22Rv1 (cell line): ENCODE data around the gene PEX26.
"Not testable (repeated sequence)": the region's sequence is repeated elsewhere in the genome, so short reads cannot be mapped to it uniquely, and the experiment has no call there.

Experiments
- H3K27ac ChIP-seq: fragments of 450-650 bp; 2 replicates; pipeline ENCODE4 v1.5.1; 2017
- ZFX ChIP-seq: fragments of 450-650 bp; IDR thresholded peaks from 2 replicates; pipeline ENCODE4 v1.6.1; 2017; ENCODE audit warnings: antibody characterized with exemption, borderline replicate concordance
- TF ChIP-seq, protein P1 (sequence below): fragments of 450-650 bp; IDR thresholded peaks from 2 replicates; pipeline ENCODE4 v1.5.1; 2017; ENCODE audit warnings: mild to moderate bottlenecking

Gene PEX26

DNA sequence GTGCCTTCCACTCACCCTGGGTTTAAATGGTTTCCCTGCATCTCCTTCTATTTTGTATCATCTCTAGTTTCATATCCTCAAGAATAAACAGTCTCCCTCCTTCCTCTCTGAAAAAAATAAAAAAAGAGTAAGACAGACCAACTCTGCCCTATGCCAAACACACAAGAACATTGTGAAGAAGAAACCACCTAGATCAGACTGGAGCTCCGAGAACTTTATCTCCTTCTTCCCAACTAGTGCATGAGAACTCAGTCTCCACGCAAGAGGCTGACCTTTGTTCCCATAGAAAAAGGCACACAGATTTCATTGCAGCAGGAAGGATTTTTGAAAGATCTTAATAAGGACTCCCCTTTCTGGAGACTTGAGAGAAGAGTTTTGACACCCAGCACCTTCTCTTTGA lies 8.7 kb upstream of the PEX26 start:
- H3K27ac ChIP-seq, result peak overlapping the region; percentile 61; the same call in 1 of the 2 replicates

DNA sequence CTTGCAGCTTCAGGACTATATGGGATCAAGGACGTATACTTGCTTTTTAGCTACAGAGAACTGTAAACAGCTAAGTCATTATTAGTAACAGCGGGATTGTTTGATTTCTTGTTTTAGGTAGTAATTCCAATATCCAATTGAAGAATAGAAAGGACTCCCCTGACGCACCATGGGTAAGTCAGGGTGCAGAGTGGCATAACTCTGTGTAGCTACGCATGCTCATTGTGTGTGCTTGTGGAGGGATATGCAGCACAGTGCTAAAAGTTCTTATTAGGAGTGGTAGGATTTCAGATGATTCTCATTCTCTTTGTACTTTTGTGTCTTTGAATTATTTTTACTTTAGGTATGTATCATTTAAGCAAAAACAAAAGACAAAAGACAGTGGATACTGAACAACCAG lies 7.7 kb upstream of the PEX26 start:
- H3K27ac ChIP-seq, result peak overlapping the region; percentile 61
- TF ChIP-seq, protein P1, sequence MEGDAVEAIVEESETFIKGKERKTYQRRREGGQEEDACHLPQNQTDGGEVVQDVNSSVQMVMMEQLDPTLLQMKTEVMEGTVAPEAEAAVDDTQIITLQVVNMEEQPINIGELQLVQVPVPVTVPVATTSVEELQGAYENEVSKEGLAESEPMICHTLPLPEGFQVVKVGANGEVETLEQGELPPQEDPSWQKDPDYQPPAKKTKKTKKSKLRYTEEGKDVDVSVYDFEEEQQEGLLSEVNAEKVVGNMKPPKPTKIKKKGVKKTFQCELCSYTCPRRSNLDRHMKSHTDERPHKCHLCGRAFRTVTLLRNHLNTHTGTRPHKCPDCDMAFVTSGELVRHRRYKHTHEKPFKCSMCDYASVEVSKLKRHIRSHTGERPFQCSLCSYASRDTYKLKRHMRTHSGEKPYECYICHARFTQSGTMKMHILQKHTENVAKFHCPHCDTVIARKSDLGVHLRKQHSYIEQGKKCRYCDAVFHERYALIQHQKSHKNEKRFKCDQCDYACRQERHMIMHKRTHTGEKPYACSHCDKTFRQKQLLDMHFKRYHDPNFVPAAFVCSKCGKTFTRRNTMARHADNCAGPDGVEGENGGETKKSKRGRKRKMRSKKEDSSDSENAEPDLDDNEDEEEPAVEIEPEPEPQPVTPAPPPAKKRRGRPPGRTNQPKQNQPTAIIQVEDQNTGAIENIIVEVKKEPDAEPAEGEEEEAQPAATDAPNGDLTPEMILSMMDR, result no peak
- no peak for TF ChIP-seq ZFX

More for the DNA sequence above, 8.7 kb upstream of the PEX26 start:
- TF ChIP-seq, protein P1, result no peak
- no peak for TF ChIP-seq ZFX

DNA sequence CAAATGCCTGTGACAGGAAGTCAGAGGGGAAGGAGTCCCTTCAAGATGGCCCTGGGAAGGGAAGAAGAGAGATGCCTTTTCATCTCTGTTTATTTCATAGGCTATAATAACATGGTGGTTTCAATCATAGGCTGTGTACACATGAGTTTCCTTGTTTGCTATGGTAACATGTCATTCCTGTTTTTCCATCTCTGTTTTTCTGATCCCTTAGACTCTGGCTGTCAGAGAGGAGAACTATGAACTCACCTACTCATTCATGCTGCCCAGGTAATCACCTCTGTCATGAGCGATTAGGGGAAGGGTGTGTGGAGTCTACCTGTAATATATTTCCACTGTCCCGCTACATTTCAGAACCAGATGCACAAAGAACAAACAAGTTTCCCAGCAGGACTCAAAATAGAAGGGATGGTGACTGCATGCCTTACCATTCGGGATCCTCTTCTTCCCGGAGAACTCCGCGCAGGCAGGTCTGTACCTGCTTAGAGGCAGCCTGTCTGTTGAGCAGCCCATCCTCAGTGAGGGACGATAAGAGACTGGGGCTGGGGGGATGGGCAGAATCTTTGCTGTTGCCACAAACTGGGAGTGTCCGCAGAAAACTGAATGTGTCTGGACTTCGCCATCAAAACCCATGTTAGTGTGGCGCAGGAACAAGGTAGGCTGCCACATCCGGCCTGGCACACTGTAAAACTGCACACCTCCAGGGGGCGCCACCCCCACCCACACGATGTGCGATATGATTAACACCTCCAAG lies 7.1 kb upstream of the PEX26 start:
- peak overlapping the region; percentile 61 for H3K27ac ChIP-seq
- TF ChIP-seq ZFX, result no peak
- TF ChIP-seq, protein P1, result peak; percentile 79

DNA sequence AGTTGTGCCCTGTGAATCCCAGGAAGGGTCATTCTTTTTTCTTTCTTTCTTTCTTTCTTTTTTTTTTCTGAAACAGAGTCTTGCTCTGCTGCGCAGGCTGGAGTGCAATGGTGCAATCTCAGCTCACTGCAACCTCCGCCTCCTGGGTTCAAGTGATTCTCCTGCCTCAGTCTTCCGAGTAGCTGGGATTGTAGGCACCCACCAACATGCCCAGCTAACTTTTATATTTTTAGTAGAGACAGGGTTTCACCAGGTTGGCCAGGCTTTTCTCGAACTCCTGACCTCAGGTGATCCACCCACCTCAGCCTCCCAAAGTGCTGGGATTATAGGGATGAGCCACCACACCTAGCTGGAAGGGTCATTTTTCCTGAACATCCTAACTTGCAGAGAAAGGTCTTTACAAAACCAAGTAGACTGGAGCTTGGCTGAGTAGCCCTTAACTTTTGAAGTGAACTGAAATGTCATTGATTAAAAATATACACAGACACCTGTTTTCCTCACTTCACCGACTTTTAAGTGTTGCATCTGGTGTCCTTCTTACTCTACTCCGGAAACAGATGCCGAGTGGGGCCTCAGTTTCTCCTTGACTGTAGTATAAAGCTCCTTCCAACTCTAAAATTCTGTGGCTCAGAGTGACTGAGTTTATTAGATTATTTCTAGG lies 6.4 kb upstream of the PEX26 start:
- H3K27ac ChIP-seq, result peak overlapping the region; percentile 61
- TF ChIP-seq, protein P1, result peak; percentile 38

DNA sequence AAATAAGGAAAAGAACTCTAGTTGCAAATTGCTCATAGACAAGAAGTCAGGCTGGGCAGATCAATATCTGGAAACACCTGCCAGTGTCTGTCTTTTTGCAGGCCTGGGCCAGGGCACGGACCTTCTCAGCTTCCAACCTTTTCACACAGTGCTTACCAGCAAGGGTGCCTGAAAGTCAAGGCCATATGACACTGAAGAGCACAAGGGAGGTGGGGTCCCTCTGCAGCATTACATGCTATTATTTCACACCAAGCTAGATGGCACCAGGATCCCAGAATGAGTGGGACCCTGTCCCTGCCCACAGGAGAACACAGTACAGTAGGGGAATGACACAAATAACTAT lies 5.9 kb upstream of the PEX26 start:
- no peak overlapping the region; the same call in 1 of the 2 replicates for H3K27ac ChIP-seq
- TF ChIP-seq, protein P1, result no peak
- TF ChIP-seq ZFX, result no peak

DNA sequence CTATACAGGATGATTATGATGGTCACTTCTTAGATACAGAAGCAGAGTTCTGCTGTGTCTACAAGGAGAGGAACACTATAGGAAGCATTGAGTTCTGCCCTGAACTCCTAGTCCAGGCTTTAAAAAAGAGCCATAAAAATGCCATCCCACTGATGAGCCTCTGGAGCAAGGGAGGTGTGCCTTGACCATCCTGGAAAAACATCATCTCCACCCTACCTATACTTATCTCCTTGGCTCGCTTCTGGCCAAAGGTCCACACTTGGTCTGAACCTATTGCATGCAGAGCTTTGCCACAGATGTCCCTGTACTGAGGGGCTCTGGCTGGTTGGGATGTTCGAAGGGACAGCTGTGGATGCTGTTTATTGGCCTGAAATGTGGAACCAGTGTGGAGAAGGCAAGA lies 4.3 kb upstream of the PEX26 start:
- H3K27ac ChIP-seq, result no peak overlapping the region
- no peak for TF ChIP-seq ZFX
- TF ChIP-seq, protein P1, result no peak

DNA sequence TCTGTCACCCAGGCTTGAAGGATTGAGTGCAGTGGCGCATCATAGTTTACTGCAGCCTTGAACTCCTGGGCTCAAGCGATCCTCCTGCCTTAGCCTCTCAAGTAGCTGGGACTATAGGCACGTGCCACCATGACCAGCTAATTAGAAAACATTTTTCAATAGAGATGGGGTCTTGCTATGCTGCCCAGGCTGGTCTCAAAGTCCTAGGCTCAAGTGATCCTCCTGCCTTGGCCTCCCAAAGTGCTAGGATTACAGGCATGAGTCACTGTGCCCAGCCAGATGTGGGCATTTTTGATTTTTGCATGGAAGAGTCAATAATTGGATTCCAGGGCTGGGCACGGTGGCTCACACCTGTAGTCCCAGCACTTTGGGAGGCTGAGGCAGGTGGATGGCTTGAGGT lies 3.9 kb upstream of the PEX26 start:
- not testable (repeated sequence) for H3K27ac ChIP-seq
